Heart right ventricle (tissue), 16 donors: ENCODE measurements around the gene PIGV. TPM values are rescaled to one million over a fixed set of nuclear protein-coding genes. Genes with fewer than 3 reads are reported as not detected.

Experiments used
- ATAC-seq, 8 donors: fragments of 200-7000 bp; cut with Tn5 transposase; one replicate each; pipeline ENCODE4 v1.9.1; 2020; ENCODE audit warnings: mild to moderate bottlenecking in 8 of 8, moderate library complexity in 8 of 8, moderate number of reproducible peaks in 1 of 8
- DNase-seq, 2 donors: peaks; one replicate each; pipeline ENCODE4 v3.0.0-alpha.2; 2020
- H3K27ac ChIP-seq, 10 donors: fragments of 200-600 bp; sonication (generic) in 2 of 10; one replicate each; pipeline versions ENCODE4 v1.5.0 to v1.8.0; 2020 to 2022; ENCODE audit warnings: mild to moderate bottlenecking in 3 of 10
- H3K27me3 ChIP-seq, 7 donors: fragments of 200-600 bp; one replicate each; pipeline ENCODE4 v1.8.0; 2021 to 2022; ENCODE audit warnings: mild to moderate bottlenecking in 2 of 7
- H3K36me3 ChIP-seq, 9 donors: fragments of 200-600 bp; sonication (generic) in 1 of 9; one replicate each; pipeline versions ENCODE4 v1.5.0 to v1.8.0; 2020 to 2022; ENCODE audit warnings: mild to moderate bottlenecking in 2 of 9
- H3K4me1 ChIP-seq, 9 donors: fragments of 200-600 bp; sonication (generic) in 1 of 9; one replicate each; pipeline versions ENCODE4 v1.5.0 to v1.8.0; 2020 to 2022; ENCODE audit warnings: mild to moderate bottlenecking in 4 of 9
- H3K4me3 ChIP-seq, 10 donors: fragments of 200-600 bp; sonication (generic) in 2 of 10; one replicate each; pipeline versions ENCODE4 v1.5.0 to v1.8.0; 2020 to 2022; ENCODE audit warnings: mild to moderate bottlenecking in 7 of 10, moderate library complexity in 2 of 10
- H3K9me3 ChIP-seq, 11 donors: fragments of 200-600 bp in 10 of 11; sonication (generic) in 2 of 11; one replicate each; pipeline versions ENCODE4 v1.5.0 to v1.8.0; 2013 to 2022; ENCODE audit warnings: mild to moderate bottlenecking in 2 of 11, control low read depth in 1 of 11, moderate library complexity in 1 of 11
- CTCF ChIP-seq, 9 donors: fragments of 200-600 bp; sonication (generic) in 2 of 9; IDR thresholded peaks; one replicate each; pipeline versions ENCODE4 v1.5.0 to v1.8.0; 2021 to 2022; ENCODE audit warnings: antibody characterized with exemption in 9 of 9, mild to moderate bottlenecking in 5 of 9, moderate library complexity in 1 of 9
- WGBS, 2 donors: extraction: QIAGEN DNeasy Blood & Tissue Kit; methylation state at CpG; one replicate each; pipeline ENCODE4 v1.1.7; 2013; ENCODE audit warnings: inconsistent platforms in 1 of 2; 5-methylcytosine and 5-hydroxymethylcytosine counted together
- intact Hi-C, 10 donors: fragments of 100-400 bp; cut with DNase I; formaldehyde crosslinking; loops; one replicate each; pipeline versions ENCODE4 v1.11.1 to v1.14.2; 2022
- polyA plus RNA-seq, 2 donors: library from polyadenylated mRNA; stranded (reverse); fragments of 200-250 nt; gene quantifications; one replicate each; pipeline ENCODE4 v1.2.3, GENCODE V29; 2013
- total RNA-seq, 10 donors: library from RNA; stranded (reverse); fragmentation: NEBNext Ultra II Directional in 3 of 10; extraction: Animal tissue kit (Norgen Biotek cat#: 25700) in 3 of 10; gene quantifications; one replicate each; pipeline versions ENCODE4 v1.2.1 to v1.2.4, GENCODE V29; 2021 to 2023
- donor health status: Arrhythmogenic right ventricular cardiomyopathy.
- donor health status: ischemic (EF 13 %, LVEDD 7.1; RV severe dilation, severe dysfunction).
- donor health status: healthy with polysubstance abuse.
- donor health status: DM: no; HTN: yes; CAD: no.
- donor health status: DM: no; HTN: no; CAD: no.
- donor health status: ischemic (EF 25% LVEDD 6.9; RV normal size, moderate dysfunction).
- donor health status: ischemic (EF 25% LVEDD 5.7; RV mildly dilated, moderate dysfunction).
- donor health status: healthy.
- donor health status: DM: yes; HTN: yes; CAD: no.
- donor health status: Ischemic cardiomyopathy.
- donor health status: ischemic (EF 35%, LVEDD 5.7; RV mildly dilated, moderate dysfunction).
- donor health status: nonischemic (EF 11% LVEDD 7.7; RV severe dilation, severe dysfunction).
- donor health status: DM: yes; HTN: yes; CAD: no.
- donor health status: PGD.
- donor health status: ischemic (EF 29% LVEDD 5.4; RV normal size, mild dysfunction).
- donor health status: nonischemic (EF 23%, LVEDD 6.1; RV moderate dilation, normal function).

The PIGV gene
- total and polyA plus RNA-seq, 12 donors, result 2.7 to 7.5 (median 4.1) TPM

- peak in 2 of 8 donors; percentile 2 to 27 for ATAC-seq
Measured at GRCh38 chr1:26827106-26827604, 39.4 kb downstream of the PIGV start.

GRCh38 chr1:26827663-26828062 lies 39.9 kb downstream of the PIGV start:
- no peaks in the 10 kb centered on the region for H3K9me3 ChIP-seq
- peak in 5 of 8 donors; percentile 4 to 41 (median 12) for ATAC-seq
- WGBS, 2 donors, result 23 to 26% methylated on average over 11 of the region's 11 CpGs
- DNase-seq, result no peak
- peaks cover 12 to 50% (median 36%) of the 10 kb centered on the region in 9 donors for H3K4me1 ChIP-seq
- no peaks in the 10 kb centered on the region for H3K27me3 ChIP-seq
- H3K27ac ChIP-seq, result peak overlapping the region in 7 of 10 donors; percentile 33 to 90 (median 80)
- intact Hi-C loops, result no loop called here
- no peak for TF ChIP-seq CTCF (IDR thresholded peaks at IDR 0.05)
- H3K36me3 ChIP-seq, result peaks cover 0 to 27% (median 5%) of the 10 kb centered on the region in 9 donors
- peak overlapping the region in 9 of 10 donors; percentile 70 to 93 (median 73) for H3K4me3 ChIP-seq

More at GRCh38 chr1:26827106-26827604, 39.4 kb downstream of the PIGV start:
- intact Hi-C loops, result no loop called here
- TF ChIP-seq CTCF (IDR thresholded peaks at IDR 0.05), result no peak
- Histone ChIP-seq H3K27me3 (no peaks in the 10 kb centered on the region), H3K27ac (peak overlapping the region; percentile 13 to 90 (median 78)), H3K4me3 (peak overlapping the region; percentile 66 to 93 (median 73)), H3K4me1 (peaks cover 12 to 50% (median 36%) of the 10 kb centered on the region in 9 donors), H3K9me3 (no peaks in the 10 kb centered on the region), H3K36me3 (peaks cover 0 to 22% (median 0%) of the 10 kb centered on the region in 9 donors)
- DNase-seq, result no peak
- 5 to 6% methylated on average over 16 to 17 of the region's 17 CpGs for WGBS, 2 donors

- no peak for TF ChIP-seq CTCF (IDR thresholded peaks at IDR 0.05)
- DNase-seq (no peak), ATAC-seq (peak in 7 of 8 donors; percentile 23 to 61 (median 42))
- Histone ChIP-seq H3K9me3 (no peaks in the 10 kb centered on the region), H3K27me3 (no peaks in the 10 kb centered on the region), H3K27ac (peak overlapping the region in 9 of 10 donors; percentile 33 to 90 (median 53)), H3K36me3 (peaks cover 0 to 36% (median 13%) of the 10 kb centered on the region in 9 donors), H3K4me1 (peaks cover 12 to 55% (median 36%) of the 10 kb centered on the region in 9 donors), H3K4me3 (peak overlapping the region in 4 of 10 donors; percentile 0 to 93 (median 76))
- intact Hi-C loops, result no loop called here
- 30 to 38% methylated on average over 4 of the region's 4 CpGs for WGBS, 2 donors
Measured at GRCh38 chr1:26828411-26828991, 40.8 kb downstream of the PIGV start.

GRCh38 chr1:26829184-26829911 lies 41.6 kb downstream of the PIGV start:
- H3K27ac ChIP-seq, result peak overlapping the region in 6 of 10 donors; percentile 43 to 90 (median 65)
- no peak for TF ChIP-seq CTCF (IDR thresholded peaks at IDR 0.05)
- peaks cover 12 to 62% (median 36%) of the 10 kb centered on the region in 9 donors for H3K4me1 ChIP-seq

More at GRCh38 chr1:26829184-26829911, 41.6 kb downstream of the PIGV start:
- no peak for DNase-seq
- no peak for ATAC-seq
- peaks cover 0 to 44% (median 20%) of the 10 kb centered on the region in 9 donors for H3K36me3 ChIP-seq
- intact Hi-C loops, result no loop called here
- H3K27me3 ChIP-seq, result no peaks in the 10 kb centered on the region
- WGBS, 2 donors, result 88% methylated on average over 6 of the region's 6 CpGs
- H3K9me3 ChIP-seq, result no peaks in the 10 kb centered on the region
- peak overlapping the region in 1 of 10 donors; percentile 73 for H3K4me3 ChIP-seq
